ENCODE data around the gene SENP7.
A peak's percentile ranks its signal among the peaks of the same experiment; 100 is the strongest.

- TF ChIP-seq POLR2A (IDR thresholded peaks at IDR 0.05) (no peak), CTCF (IDR thresholded peaks at IDR 0.05 in 4 of 5, conservative IDR thresholded peaks at IDR 0.05 in 1 of 5) (peak in 1 of 5 experiments; percentile 16)
These were observed 31.3 kb upstream of the SENP7 start for GRCh38 chr3:101544161-101544850.

Data from gastrocnemius medialis (tissue), 4 donors.